Coronary artery (tissue), 2 donors: ENCODE results near the gene MRPL58.
"Not testable (repeated sequence)": the region's sequence is repeated elsewhere in the genome, so short reads cannot be mapped to it uniquely, and the experiment has no call there.

Experiments used
- DNase-seq: peaks from one replicate; pipeline ENCODE4 v3.0.0-alpha.2; 2017; ENCODE audit warnings: low spot score
- H3K27ac ChIP-seq, 2 donors: fragments of 200-600 bp; sonication (generic); one replicate each; pipeline ENCODE4 v1.5.1; 2016 to 2019
- H3K4me3 ChIP-seq: fragments of 200-600 bp; sonication (generic); 2 replicates; pipeline ENCODE4 v1.5.1; 2016; ENCODE audit warnings: mild to moderate bottlenecking, moderate library complexity
- TF ChIP-seq, protein P1 (sequence below): fragments of 200-600 bp; sonication (generic); IDR thresholded peaks from one replicate; pipeline ENCODE4 v1.5.1; 2019; ENCODE audit warnings: antibody characterized with exemption

MRPL58 gene

DNA sequence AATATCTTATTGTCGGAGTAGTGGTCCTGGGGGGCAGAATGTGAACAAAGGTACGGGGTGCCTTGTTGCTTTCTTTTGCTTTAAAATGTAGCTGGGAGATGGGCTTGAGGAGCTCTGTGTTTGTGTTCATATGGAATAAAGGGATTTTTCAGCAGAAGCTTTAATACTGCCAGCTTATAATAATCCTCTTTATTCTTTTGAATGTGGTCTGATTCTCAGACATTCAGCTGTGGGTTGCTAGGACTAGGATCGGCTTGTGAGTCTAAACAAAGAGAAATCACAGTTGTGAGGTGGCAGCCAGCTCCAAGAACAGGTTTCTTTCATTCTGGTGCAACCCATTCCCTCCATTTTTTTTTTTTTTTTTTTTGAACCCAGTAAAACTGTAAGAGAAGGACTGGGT lies 7.2 kb downstream of the MRPL58 start:
- TF ChIP-seq, protein P1, sequence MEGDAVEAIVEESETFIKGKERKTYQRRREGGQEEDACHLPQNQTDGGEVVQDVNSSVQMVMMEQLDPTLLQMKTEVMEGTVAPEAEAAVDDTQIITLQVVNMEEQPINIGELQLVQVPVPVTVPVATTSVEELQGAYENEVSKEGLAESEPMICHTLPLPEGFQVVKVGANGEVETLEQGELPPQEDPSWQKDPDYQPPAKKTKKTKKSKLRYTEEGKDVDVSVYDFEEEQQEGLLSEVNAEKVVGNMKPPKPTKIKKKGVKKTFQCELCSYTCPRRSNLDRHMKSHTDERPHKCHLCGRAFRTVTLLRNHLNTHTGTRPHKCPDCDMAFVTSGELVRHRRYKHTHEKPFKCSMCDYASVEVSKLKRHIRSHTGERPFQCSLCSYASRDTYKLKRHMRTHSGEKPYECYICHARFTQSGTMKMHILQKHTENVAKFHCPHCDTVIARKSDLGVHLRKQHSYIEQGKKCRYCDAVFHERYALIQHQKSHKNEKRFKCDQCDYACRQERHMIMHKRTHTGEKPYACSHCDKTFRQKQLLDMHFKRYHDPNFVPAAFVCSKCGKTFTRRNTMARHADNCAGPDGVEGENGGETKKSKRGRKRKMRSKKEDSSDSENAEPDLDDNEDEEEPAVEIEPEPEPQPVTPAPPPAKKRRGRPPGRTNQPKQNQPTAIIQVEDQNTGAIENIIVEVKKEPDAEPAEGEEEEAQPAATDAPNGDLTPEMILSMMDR, result no peak
- DNase-seq, result no peak
- Histone ChIP-seq H3K27ac (no peak overlapping the region), H3K4me3 (no peak overlapping the region)

DNA sequence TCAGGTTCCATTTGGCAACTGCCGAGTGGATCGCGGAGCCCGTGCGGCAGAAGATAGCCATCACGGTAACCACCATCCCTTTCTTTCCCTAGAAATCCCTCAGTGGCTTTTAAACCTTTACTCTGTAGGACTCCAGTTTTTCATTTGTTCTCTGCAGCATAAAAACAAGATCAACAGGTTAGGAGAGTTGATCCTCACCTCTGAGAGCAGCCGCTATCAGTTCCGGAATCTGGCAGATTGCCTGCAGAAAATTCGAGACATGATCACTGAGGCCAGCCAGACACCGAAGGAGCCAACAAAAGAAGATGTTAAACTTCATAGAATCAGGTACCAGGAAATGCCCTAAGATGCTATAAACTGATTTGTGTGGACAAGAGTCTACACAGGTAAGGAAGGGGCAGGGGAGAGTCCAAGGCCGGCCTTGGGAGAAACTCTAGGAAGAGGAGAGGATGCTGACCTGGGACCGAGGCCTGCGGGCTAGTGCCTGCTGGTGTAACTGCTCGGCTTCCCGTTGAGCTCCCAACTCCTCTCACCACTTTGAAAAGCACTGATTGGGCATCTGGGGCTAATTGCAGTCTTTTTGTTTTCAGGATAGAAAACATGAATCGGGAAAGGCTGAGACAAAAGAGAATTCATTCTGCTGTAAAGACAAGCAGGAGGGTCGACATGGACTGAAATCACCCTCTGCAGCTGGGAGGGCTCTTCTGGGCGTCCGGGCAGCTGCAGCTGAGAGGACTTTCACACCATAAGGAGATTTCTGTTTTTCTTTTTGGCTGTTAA lies 8.1 kb downstream of the MRPL58 start:
- TF ChIP-seq, protein P1, result no peak
- Histone ChIP-seq H3K4me3 (no peak overlapping the region), H3K27ac (no peak overlapping the region)
- no peak for DNase-seq

DNA sequence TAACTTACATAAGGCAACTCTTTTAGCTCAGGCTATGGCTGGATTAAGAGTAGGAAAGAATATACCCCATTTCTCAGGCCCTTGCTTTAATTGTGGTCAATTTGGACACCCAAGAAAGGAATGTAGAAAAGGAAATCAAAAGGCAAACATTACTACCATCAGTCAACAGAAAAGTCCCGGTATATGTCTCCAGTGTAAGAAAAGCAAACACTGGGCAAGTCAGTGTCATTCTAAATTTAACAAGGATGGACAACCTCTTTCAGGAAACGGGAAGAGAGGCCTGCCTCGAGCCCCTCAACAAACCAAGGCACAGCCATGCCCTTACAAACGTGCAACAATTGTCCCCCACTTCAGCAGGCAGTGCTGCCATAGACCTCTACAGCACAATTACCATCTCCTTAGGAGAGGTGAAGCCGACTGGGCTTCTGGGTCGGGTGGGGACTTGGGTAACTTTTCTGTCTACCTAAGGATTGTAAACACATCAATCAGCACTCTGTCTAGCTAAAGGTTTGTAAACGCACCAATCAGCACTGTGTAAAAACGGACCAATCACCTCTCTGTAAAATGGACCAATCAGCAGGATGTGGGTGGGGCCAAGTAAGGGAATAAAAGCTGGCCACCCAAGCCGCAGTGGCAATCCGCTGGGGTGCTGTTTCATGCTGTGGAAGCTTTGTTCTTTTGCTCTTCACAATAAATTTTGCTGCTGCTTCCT lies 12.4 kb downstream of the MRPL58 start:
- H3K4me3 ChIP-seq, result no peak overlapping the region

DNA sequence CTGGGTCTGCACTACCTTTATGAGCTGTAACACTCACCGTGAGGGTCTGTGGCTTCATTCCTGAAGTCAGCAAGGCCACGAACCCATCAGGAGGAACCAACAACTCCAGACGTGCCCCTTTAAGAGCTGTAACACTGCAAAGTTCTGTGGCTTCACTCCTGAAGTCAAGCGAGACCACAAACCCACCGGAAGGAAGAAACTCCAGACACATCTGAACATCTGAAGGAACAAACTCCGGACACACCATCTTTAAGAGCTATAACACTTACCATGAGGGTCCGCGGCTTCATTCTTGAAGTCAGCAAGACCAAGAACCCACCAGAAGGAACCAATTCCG lies 12.9 kb downstream of the MRPL58 start:
- DNase-seq, H3K4me3 ChIP-seq, H3K27ac ChIP-seq: not testable (repeated sequence)

More for the DNA sequence above, 12.4 kb downstream of the MRPL58 start:
- H3K27ac ChIP-seq, result no peak overlapping the region
- no peak for DNase-seq
- TF ChIP-seq, protein P1, result no peak

DNA sequence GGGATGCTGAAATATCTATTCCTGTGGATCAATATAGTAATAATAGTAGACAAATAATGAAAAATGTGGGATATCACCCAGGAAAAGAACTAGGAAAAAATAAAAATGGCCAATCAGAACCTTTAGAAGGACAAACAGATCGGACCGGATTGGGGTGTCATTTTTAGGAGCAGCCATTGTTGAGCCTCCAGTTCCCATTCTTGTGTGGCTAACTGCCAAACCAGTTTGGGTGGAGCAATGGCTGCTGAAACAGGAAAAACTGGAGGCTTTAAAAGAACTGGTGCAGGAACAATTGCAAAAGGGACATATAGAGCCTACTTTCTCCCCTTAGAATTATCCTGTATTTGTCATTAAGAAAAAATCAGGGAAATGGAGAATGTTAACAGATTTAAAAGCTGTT lies 14.2 kb downstream of the MRPL58 start:
- not testable (repeated sequence) for DNase-seq, H3K4me3 ChIP-seq, H3K27ac ChIP-seq

DNA sequence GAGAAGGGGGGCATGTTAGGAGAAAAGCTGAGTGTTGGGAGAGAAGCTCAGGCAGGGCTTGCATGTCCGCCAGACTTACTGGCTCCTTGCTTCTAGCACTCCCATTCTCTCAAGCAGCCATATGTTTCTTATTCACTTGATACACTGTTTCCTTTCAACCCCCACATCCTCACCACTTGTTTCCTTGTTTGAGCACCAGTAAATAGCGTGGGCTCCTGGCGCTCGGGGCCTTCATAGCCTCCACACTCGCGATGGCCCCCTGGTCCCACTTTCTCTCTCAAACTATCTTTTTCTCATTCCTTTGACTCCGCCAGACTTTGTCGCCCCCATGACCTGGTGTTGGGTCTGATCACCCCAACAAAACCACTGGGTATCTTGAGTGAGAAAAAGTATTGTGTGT lies 17.7 kb downstream of the MRPL58 start:
- Histone ChIP-seq H3K27ac (no peak overlapping the region), H3K4me3 (no peak overlapping the region)
- no peak for DNase-seq
- TF ChIP-seq, protein P1, result no peak

DNA sequence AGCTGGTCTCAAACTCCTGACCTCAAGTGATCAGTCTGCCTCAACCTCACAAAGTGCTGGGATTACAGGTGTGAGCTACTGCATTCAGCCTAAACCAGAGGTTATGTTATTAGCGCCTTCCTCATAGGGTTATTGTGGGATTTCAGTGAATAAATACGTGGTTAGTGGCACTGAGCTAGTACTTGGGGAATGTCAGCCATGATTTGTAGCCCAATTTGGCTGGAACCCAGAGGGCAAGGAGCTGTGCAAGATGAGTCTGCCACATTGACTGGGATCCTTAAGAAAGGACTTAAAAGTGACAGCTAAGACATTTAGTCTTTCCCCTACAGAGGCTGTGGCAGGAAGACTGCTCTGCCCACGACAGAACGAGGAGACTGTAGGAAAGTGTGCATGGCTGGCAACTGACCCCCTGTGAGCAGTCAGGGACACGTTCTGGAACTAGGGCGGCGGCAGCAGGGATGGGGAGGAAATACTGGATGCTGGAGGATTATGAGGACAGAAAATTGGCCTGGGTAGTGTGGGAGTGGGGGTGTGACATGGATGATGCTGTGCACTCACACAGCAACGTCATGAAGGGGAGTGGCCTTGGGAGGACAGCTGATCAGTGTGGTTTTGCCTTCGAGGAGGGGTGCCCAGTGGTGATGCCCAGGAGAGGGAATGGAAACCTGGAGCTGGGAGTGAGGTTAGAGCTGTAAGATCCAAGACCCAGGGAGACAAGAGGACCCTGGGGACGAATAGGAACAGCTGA lies 19.7 kb downstream of the MRPL58 start:
- Histone ChIP-seq H3K27ac (peak overlapping the region; percentile 62 to 79), H3K4me3 (peak overlapping the region; percentile 82)
- TF ChIP-seq, protein P1, result no peak
- DNase-seq, result peak; percentile 93
